ENCODE measurements around the gene OAS1.

Gene OAS1

GRCh38 chr12:112900298-112901145 lies 6.2 kb upstream of the OAS1 start:
- H3K27ac ChIP-seq = no peak overlapping the region
- TF ChIP-seq, protein P1, sequence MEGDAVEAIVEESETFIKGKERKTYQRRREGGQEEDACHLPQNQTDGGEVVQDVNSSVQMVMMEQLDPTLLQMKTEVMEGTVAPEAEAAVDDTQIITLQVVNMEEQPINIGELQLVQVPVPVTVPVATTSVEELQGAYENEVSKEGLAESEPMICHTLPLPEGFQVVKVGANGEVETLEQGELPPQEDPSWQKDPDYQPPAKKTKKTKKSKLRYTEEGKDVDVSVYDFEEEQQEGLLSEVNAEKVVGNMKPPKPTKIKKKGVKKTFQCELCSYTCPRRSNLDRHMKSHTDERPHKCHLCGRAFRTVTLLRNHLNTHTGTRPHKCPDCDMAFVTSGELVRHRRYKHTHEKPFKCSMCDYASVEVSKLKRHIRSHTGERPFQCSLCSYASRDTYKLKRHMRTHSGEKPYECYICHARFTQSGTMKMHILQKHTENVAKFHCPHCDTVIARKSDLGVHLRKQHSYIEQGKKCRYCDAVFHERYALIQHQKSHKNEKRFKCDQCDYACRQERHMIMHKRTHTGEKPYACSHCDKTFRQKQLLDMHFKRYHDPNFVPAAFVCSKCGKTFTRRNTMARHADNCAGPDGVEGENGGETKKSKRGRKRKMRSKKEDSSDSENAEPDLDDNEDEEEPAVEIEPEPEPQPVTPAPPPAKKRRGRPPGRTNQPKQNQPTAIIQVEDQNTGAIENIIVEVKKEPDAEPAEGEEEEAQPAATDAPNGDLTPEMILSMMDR (IDR thresholded peaks at IDR 0.05) = peak; percentile 91
- no peak for TF ChIP-seq ZFX (IDR thresholded peaks at IDR 0.05; ENCODE audit: borderline replicate concordance)

- no peak for TF ChIP-seq ZFX (IDR thresholded peaks at IDR 0.05; ENCODE audit: borderline replicate concordance)
- TF ChIP-seq, protein P1 (IDR thresholded peaks at IDR 0.05) = no peak
- H3K27ac ChIP-seq = no peak overlapping the region
These were observed 5.5 kb upstream of the OAS1 start for GRCh38 chr12:112901271-112901670.

DNA sequence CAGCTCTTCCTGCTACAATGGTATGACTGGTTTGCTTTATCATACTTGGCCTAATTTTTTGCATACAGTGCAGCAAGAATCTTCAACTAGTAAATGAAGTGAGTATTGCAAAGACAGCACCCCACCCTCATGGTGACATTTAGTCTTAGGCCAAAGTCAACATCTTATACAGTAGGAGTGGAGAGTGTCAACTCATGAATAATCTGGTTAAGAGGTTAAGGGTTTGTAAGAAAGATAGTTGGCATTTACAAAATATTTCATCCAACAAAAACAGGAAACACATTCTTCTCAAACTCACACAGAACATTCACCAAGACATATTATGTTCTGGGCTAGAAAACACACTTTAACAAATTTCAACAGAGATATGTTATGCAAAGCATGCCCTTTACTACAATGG lies 2.2 kb upstream of the OAS1 start:
- H3K27ac ChIP-seq = no peak overlapping the region
- no peak for TF ChIP-seq ZFX (IDR thresholded peaks at IDR 0.05; ENCODE audit: borderline replicate concordance)
- TF ChIP-seq, protein P1 (IDR thresholded peaks at IDR 0.05) = no peak

DNA sequence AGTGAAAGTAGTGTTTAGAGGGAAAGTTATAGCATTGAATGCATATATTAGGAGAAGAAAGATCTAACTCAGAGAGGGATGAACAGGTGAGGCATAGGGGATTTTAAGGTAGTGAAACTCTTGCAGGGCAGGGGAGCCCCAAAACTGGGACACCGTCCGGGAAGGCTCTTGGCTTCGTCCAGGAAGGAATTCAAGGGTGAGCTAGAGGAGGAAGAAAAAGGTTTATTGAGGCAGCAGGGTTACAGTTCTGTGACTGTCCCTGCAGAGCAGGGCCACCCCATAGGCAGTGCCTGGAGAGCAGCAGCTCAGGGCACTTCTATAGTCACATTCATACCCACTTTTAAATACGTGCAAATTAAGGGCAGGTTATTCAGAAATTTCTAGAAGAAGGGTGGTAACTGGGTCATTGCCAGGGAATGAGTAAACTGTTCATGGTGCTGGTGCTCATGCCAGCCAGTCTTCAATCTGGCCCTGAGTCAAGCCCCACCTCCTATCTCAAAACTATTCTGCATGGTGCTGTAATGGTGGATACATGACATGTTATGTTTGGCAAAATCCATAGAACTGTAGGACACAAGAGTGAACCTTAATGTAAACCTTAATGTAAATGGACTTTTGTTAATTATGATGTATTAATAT lies 1.2 kb upstream of the OAS1 start:
- H3K27ac ChIP-seq = no peak overlapping the region
- TF ChIP-seq ZFX (IDR thresholded peaks at IDR 0.05; ENCODE audit: borderline replicate concordance) = no peak

DNA sequence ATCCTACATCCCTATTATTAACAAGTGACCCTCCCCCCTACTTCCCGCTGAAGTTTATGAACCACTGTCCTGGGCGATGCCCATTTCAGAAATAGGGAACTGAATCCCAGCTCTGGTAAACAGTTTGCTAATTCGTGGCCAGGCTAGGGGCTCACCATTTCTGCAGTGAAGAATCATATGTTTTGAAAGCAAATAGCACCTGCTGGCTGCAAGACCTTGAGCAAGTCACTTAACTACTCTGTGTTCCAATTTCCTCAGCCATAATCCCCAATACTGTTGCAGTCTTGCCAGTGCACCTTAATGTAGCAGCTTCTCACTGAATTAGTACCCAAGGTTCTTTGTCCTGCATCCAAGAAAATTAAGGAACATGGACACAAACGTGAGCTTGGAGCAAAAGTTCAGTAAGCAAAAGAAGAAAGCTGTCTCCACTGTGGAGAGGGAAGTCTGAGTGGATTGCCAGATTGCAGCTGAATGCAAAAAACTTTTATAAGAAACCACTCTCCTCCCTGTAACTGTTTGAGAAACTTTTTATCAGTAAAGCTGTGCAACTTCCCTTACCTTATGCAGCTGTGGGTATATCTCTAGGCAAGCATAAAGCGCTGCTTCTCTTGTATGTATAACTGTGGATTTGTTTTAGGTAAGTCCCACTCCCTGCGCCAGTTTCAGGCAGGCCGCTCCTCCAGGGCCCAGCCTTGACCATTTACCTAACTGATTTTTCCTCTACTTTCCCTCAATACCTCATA lies 824 bp downstream of the OAS1 start:
- H3K27ac ChIP-seq = no peak overlapping the region
- TF ChIP-seq, protein P1 (IDR thresholded peaks at IDR 0.05) = no peak
- TF ChIP-seq ZFX (IDR thresholded peaks at IDR 0.05; ENCODE audit: borderline replicate concordance) = no peak

- no peak overlapping the region for H3K27ac ChIP-seq
These were observed 1.8 kb downstream of the OAS1 start for GRCh38 chr12:112908548-112908947.

DNA sequence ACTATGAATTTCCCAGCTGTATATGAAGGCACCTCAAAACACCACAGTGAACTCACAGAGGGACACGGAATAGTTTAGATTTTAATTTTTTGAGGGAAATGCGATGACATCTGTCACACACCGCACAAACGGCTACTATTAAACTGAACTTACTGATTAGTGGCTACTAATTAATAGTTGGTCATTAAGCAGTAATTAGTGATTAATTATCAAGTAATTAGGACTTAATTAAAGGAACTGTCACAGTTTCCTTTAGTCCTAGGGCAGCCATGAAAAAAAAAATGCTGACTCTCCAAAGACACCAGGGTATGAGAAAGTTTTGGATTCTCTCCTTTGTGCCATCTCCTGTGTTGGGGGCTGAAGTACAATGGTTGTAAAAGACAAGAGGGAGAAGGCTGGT lies 2.9 kb downstream of the OAS1 start:
- TF ChIP-seq ZFX (IDR thresholded peaks at IDR 0.05; ENCODE audit: borderline replicate concordance) = no peak
- TF ChIP-seq, protein P1 (IDR thresholded peaks at IDR 0.05) = no peak
- no peak overlapping the region for H3K27ac ChIP-seq

More at GRCh38 chr12:112908548-112908947, 1.8 kb downstream of the OAS1 start:
- no peak for TF ChIP-seq ZFX (IDR thresholded peaks at IDR 0.05; ENCODE audit: borderline replicate concordance)

All from 22Rv1 (cell line).